Liver (tissue), 9 donors: ENCODE data around the gene RNF168. TPM values are rescaled to one million over a fixed set of nuclear protein-coding genes. Genes with fewer than 3 reads are reported as not detected.

ENCODE experiments used
- DNase-seq: peaks from one replicate; pipeline ENCODE4 v3.0.0-alpha.2; 2017; ENCODE audit warnings: low spot score
- H3K27ac ChIP-seq, 2 donors: one replicate each; pipeline ENCODE4 v1.7.0; 2013; ENCODE audit warnings: inconsistent platforms in 2 of 2, low read length in 2 of 2, control low read depth in 1 of 2, low read depth in 1 of 2, mild to moderate bottlenecking in 1 of 2
- H3K27me3 ChIP-seq, 4 donors: one replicate each; pipeline versions ENCODE4 v1.6.1 to v1.7.0; 2013; ENCODE audit warnings: low read length in 3 of 4, inconsistent platforms in 1 of 4, mild to moderate bottlenecking in 1 of 4, moderate library complexity in 1 of 4; ENCODE audit not compliant: control insufficient read depth in 4 of 4, insufficient read depth in 4 of 4
- H3K36me3 ChIP-seq, 4 donors: one replicate each; pipeline versions ENCODE4 v1.6.1 to v1.7.0; 2013; ENCODE audit warnings: low read length in 3 of 4, mild to moderate bottlenecking in 3 of 4, low read depth in 1 of 4, moderate library complexity in 1 of 4; ENCODE audit not compliant: control insufficient read depth in 4 of 4, insufficient read depth in 3 of 4
- H3K4me1 ChIP-seq, 4 donors: one replicate each; pipeline versions ENCODE4 v1.6.1 to v1.7.0; 2013; ENCODE audit warnings: low read length in 3 of 4, mild to moderate bottlenecking in 3 of 4, moderate library complexity in 1 of 4; ENCODE audit not compliant: control insufficient read depth in 4 of 4, insufficient read depth in 4 of 4
- H3K4me3 ChIP-seq, 3 donors: one replicate each; pipeline versions ENCODE4 v1.6.1 to v1.7.0; 2013; ENCODE audit warnings: low read length in 3 of 3, control low read depth in 1 of 3, low read depth in 1 of 3, mild to moderate bottlenecking in 1 of 3
- H3K9ac ChIP-seq, 2 donors: one replicate each; pipeline ENCODE4 v1.7.0; 2013; ENCODE audit warnings: low read length in 2 of 2, mild to moderate bottlenecking in 2 of 2, moderate library complexity in 2 of 2, control low read depth in 1 of 2, low read depth in 1 of 2
- H3K9me3 ChIP-seq, 4 donors: one replicate each; pipeline versions ENCODE4 v1.6.1 to v1.7.0; 2013; ENCODE audit warnings: low read length in 3 of 4; ENCODE audit not compliant: control insufficient read depth in 4 of 4
- EGR1 ChIP-seq, 2 donors: IDR thresholded peaks; 2 replicates each; pipeline ENCODE4 v1.6.1; 2016 to 2018; ENCODE audit warnings: antibody characterized with exemption in 2 of 2, low read depth in 2 of 2
- FOXA1 ChIP-seq: IDR thresholded peaks from 2 replicates; pipeline ENCODE4 v1.6.1; 2016; ENCODE audit warnings: antibody characterized with exemption
- FOXA2 ChIP-seq: IDR thresholded peaks from 2 replicates; pipeline ENCODE4 v1.6.1; 2016; ENCODE audit warnings: antibody characterized with exemption
- GABPA ChIP-seq, 2 donors: IDR thresholded peaks in 1 of 2; conservative IDR thresholded peaks in 1 of 2; 2 replicates each; pipeline ENCODE4 v1.6.1; 2016; ENCODE audit warnings: antibody characterized with exemption in 2 of 2, mild to moderate bottlenecking in 1 of 2, moderate library complexity in 1 of 2
- HNF4A ChIP-seq, 2 donors: conservative IDR thresholded peaks; 2 replicates each; pipeline ENCODE4 v1.6.1; 2016; ENCODE audit warnings: antibody characterized with exemption in 2 of 2, mild to moderate bottlenecking in 2 of 2
- HNF4G ChIP-seq: IDR thresholded peaks from 2 replicates; pipeline ENCODE4 v1.6.1; 2016; ENCODE audit warnings: antibody characterized with exemption
- JUND ChIP-seq, 2 donors: IDR thresholded peaks; 2 replicates each; pipeline ENCODE4 v1.6.1; 2016; ENCODE audit warnings: antibody characterized with exemption in 2 of 2
- NR2F2 ChIP-seq: IDR thresholded peaks from 2 replicates; pipeline ENCODE4 v1.6.1; 2016; ENCODE audit warnings: antibody characterized with exemption
- RAD21 ChIP-seq, 2 donors: IDR thresholded peaks; 2 replicates each; pipeline ENCODE4 v1.6.1; 2016; ENCODE audit warnings: antibody characterized with exemption in 2 of 2, mild to moderate bottlenecking in 2 of 2
- RXRA ChIP-seq, 2 donors: IDR thresholded peaks; 2 replicates each; pipeline ENCODE4 v1.6.1; 2017 to 2018; ENCODE audit warnings: antibody characterized with exemption in 2 of 2, mild to moderate bottlenecking in 1 of 2
- SP1 ChIP-seq: IDR thresholded peaks from 2 replicates; pipeline ENCODE4 v1.6.1; 2018; ENCODE audit warnings: antibody characterized with exemption, mild to moderate bottlenecking
- TAF1 ChIP-seq: conservative IDR thresholded peaks from 2 replicates; pipeline ENCODE4 v1.6.1; 2016; ENCODE audit warnings: antibody characterized with exemption, mild to moderate bottlenecking
- YY1 ChIP-seq: IDR thresholded peaks from 2 replicates; pipeline ENCODE4 v1.6.1; 2016; ENCODE audit warnings: antibody characterized with exemption, mild to moderate bottlenecking
- WGBS: extraction: QIAGEN DNeasy Blood & Tissue Kit; methylation state at CpG from one replicate; pipeline ENCODE4 v1.1.7; 2013; 5-methylcytosine and 5-hydroxymethylcytosine counted together
- polyA plus RNA-seq, 2 donors: library from polyadenylated mRNA; stranded (reverse) in 1 of 2; unstranded in 1 of 2; fragments of 200-250 nt in 1 of 2; fragments of >200 nt in 1 of 2; fragmentation: Nextera tagmentation in 1 of 2; extraction: Ambion mirVana in 1 of 2; gene quantifications; one replicate each; pipeline versions ENCODE4 v1.2.1 to v1.2.3, GENCODE V29; 2013 to 2015
- total RNA-seq, 2 donors: library from RNA; depleted of rRNA; stranded (reverse); fragments of >200 nt; gene quantifications; one replicate each; pipeline ENCODE4 v1.2.3, GENCODE V29; 2014
- TF ChIP-seq, protein P1 (sequence below): IDR thresholded peaks from 2 replicates; pipeline ENCODE4 v1.6.1; 2016; ENCODE audit warnings: antibody characterized with exemption
- TF ChIP-seq, protein P2 (sequence below): IDR thresholded peaks from 2 replicates; pipeline ENCODE4 v1.6.1; 2016; ENCODE audit warnings: antibody characterized with exemption
- TF ChIP-seq, protein P3 (sequence below): IDR thresholded peaks from 2 replicates; pipeline ENCODE4 v1.6.1; 2016; ENCODE audit warnings: antibody characterized with exemption
- TF ChIP-seq, protein P4 (sequence below): fragments of 150-350 bp; IDR thresholded peaks from 2 replicates; pipeline ENCODE4 v1.5.1; 2017; ENCODE audit warnings: improper control_type of control experiment, low read depth, low read length; ENCODE audit not compliant: missing input control
- TF ChIP-seq, protein P5 (sequence below): IDR thresholded peaks from 2 replicates; pipeline ENCODE4 v1.6.1; 2016; ENCODE audit warnings: antibody characterized with exemption, mild to moderate bottlenecking
- donor health status: healthy.
- donor health status: healthy.
- donor health status: healthy.
- donor health status: healthy.
- donor health status: healthy.

Gene RNF168
- total and polyA plus RNA-seq, 4 donors, result 3.4 to 10.0 (median 7.3) TPM

DNA sequence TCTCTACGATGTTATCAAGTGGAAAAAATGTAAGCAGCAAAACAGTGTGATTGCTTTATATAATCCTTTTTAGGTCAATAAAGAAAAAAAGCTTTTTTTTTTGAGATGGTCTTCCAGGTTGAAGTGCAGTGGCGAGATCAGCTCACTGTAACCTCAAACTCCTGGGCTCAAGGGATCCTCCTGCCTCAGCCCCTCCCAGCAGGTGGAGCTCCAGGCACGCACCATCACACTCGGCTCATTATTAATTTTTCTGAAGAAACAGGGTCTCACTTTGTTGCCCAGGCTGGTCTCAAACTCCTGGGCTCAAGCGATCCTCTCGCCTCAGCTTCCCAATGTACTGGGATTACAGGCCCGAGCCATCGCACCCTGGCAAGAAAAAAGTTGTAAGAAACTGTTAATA lies 17.3 kb downstream of the RNF168 start:
- Histone ChIP-seq H3K9me3 (no peaks in the 10 kb centered on the region), H3K9ac (no peak overlapping the region), H3K4me3 (no peak overlapping the region), H3K4me1 (peaks cover 0 to 21% (median 14%) of the 10 kb centered on the region in 4 donors), H3K36me3 (peaks cover 8 to 47% (median 28%) of the 10 kb centered on the region in 4 donors), H3K27ac (no peak overlapping the region), H3K27me3 (no peaks in the 10 kb centered on the region)
- TF ChIP-seq HNF4A (conservative IDR thresholded peaks at IDR 0.05) (no peak), RXRA (IDR thresholded peaks at IDR 0.05) (no peak), FOXA2 (no peak), NR2F2 (no peak), TAF1 (no peak), EGR1 (IDR thresholded peaks at IDR 0.05; ENCODE audit: low read depth in 2 of 2) (no peak), FOXA1 (no peak), SP1 (no peak), HNF4G (no peak), JUND (IDR thresholded peaks at IDR 0.05) (no peak), RAD21 (IDR thresholded peaks at IDR 0.05) (peak; percentile 74 to 78), YY1 (no peak)
- TF ChIP-seq, protein P1, sequence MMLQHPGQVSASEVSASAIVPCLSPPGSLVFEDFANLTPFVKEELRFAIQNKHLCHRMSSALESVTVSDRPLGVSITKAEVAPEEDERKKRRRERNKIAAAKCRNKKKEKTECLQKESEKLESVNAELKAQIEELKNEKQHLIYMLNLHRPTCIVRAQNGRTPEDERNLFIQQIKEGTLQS, result no peak
- TF ChIP-seq, protein P2, sequence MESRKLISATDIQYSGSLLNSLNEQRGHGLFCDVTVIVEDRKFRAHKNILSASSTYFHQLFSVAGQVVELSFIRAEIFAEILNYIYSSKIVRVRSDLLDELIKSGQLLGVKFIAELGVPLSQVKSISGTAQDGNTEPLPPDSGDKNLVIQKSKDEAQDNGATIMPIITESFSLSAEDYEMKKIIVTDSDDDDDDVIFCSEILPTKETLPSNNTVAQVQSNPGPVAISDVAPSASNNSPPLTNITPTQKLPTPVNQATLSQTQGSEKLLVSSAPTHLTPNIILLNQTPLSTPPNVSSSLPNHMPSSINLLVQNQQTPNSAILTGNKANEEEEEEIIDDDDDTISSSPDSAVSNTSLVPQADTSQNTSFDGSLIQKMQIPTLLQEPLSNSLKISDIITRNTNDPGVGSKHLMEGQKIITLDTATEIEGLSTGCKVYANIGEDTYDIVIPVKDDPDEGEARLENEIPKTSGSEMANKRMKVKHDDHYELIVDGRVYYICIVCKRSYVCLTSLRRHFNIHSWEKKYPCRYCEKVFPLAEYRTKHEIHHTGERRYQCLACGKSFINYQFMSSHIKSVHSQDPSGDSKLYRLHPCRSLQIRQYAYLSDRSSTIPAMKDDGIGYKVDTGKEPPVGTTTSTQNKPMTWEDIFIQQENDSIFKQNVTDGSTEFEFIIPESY, result no peak
- TF ChIP-seq, protein P3, sequence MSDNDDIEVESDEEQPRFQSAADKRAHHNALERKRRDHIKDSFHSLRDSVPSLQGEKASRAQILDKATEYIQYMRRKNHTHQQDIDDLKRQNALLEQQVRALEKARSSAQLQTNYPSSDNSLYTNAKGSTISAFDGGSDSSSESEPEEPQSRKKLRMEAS, result no peak
- TF ChIP-seq, protein P4, sequence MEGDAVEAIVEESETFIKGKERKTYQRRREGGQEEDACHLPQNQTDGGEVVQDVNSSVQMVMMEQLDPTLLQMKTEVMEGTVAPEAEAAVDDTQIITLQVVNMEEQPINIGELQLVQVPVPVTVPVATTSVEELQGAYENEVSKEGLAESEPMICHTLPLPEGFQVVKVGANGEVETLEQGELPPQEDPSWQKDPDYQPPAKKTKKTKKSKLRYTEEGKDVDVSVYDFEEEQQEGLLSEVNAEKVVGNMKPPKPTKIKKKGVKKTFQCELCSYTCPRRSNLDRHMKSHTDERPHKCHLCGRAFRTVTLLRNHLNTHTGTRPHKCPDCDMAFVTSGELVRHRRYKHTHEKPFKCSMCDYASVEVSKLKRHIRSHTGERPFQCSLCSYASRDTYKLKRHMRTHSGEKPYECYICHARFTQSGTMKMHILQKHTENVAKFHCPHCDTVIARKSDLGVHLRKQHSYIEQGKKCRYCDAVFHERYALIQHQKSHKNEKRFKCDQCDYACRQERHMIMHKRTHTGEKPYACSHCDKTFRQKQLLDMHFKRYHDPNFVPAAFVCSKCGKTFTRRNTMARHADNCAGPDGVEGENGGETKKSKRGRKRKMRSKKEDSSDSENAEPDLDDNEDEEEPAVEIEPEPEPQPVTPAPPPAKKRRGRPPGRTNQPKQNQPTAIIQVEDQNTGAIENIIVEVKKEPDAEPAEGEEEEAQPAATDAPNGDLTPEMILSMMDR, result peak; percentile 29
- TF ChIP-seq, protein P5, sequence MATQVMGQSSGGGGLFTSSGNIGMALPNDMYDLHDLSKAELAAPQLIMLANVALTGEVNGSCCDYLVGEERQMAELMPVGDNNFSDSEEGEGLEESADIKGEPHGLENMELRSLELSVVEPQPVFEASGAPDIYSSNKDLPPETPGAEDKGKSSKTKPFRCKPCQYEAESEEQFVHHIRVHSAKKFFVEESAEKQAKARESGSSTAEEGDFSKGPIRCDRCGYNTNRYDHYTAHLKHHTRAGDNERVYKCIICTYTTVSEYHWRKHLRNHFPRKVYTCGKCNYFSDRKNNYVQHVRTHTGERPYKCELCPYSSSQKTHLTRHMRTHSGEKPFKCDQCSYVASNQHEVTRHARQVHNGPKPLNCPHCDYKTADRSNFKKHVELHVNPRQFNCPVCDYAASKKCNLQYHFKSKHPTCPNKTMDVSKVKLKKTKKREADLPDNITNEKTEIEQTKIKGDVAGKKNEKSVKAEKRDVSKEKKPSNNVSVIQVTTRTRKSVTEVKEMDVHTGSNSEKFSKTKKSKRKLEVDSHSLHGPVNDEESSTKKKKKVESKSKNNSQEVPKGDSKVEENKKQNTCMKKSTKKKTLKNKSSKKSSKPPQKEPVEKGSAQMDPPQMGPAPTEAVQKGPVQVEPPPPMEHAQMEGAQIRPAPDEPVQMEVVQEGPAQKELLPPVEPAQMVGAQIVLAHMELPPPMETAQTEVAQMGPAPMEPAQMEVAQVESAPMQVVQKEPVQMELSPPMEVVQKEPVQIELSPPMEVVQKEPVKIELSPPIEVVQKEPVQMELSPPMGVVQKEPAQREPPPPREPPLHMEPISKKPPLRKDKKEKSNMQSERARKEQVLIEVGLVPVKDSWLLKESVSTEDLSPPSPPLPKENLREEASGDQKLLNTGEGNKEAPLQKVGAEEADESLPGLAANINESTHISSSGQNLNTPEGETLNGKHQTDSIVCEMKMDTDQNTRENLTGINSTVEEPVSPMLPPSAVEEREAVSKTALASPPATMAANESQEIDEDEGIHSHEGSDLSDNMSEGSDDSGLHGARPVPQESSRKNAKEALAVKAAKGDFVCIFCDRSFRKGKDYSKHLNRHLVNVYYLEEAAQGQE, result no peak
- 82% methylated on average over 8 of the region's 8 CpGs for WGBS
- DNase-seq, result no peak

DNA sequence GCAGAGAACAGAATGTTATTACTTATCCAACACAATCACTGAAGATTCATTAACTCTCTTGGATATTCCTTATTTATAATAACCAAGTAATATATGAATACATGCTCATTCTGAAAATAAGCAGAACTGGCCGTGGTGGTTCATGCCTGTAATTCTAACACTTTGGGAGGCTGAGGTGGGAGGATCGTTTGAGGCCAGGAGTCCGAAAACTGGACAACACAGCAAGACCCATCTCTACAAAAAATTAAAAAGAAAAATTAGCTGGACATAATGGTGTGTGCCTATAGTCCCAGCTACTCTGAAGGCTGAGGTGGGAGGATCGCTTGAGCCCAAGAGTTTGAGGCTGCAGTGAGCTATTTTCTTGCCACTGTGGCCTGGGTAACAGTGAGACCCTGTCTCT lies 25.9 kb downstream of the RNF168 start:
- H3K36me3 ChIP-seq, result peaks cover 8 to 49% (median 28%) of the 10 kb centered on the region in 4 donors
- WGBS, result 98% methylated on average over 4 of the region's 4 CpGs

More for the DNA sequence above, 25.9 kb downstream of the RNF168 start:
- no peak for DNase-seq
- TF ChIP-seq, protein P1, result no peak
- no peak for TF ChIP-seq JUND (IDR thresholded peaks at IDR 0.05)
- TF ChIP-seq, protein P2, result no peak
- no peak for TF ChIP-seq FOXA2
- TF ChIP-seq SP1, result no peak
- no peak for TF ChIP-seq NR2F2
- TF ChIP-seq TAF1, result no peak
- no peak for TF ChIP-seq HNF4A (conservative IDR thresholded peaks at IDR 0.05)
- TF ChIP-seq GABPA (IDR thresholded peaks at IDR 0.05 in 1 of 2, conservative IDR thresholded peaks at IDR 0.05 in 1 of 2), result no peak
- TF ChIP-seq EGR1 (IDR thresholded peaks at IDR 0.05; ENCODE audit: low read depth in 2 of 2), result no peak
- no peaks in the 10 kb centered on the region for H3K27me3 ChIP-seq
- no peak overlapping the region for H3K4me3 ChIP-seq
- H3K9ac ChIP-seq, result no peak overlapping the region
- H3K27ac ChIP-seq, result no peak overlapping the region
- H3K9me3 ChIP-seq, result no peaks in the 10 kb centered on the region
- no peaks in the 10 kb centered on the region for H3K4me1 ChIP-seq
